Measurements from ENCODE around the gene DDX24.

DDX24 gene

GRCh38 chr14:94115058-94115591 is 34.1 kb upstream of the DDX24 start:
- DNase-seq (ENCODE audit: low spot score): no peak

GRCh38 chr14:94114589-94115057 is 33.6 kb upstream of the DDX24 start:
- DNase-seq (ENCODE audit: low spot score): no peak

- no peak for DNase-seq (ENCODE audit: low spot score)
These were observed 33.0 kb upstream of the DDX24 start for GRCh38 chr14:94113908-94114588.

- DNase-seq (ENCODE audit: low spot score): no peak
These were observed 32.5 kb upstream of the DDX24 start for GRCh38 chr14:94113490-94113889.

- no peak for DNase-seq (ENCODE audit: low spot score)
These were observed 32.1 kb upstream of the DDX24 start for GRCh38 chr14:94113073-94113472.

GRCh38 chr14:94112513-94113063 is 31.6 kb upstream of the DDX24 start:
- no peak for DNase-seq (ENCODE audit: low spot score)

GRCh38 chr14:94111276-94112095 is 30.5 kb upstream of the DDX24 start:
- DNase-seq (ENCODE audit: low spot score): no peak

GRCh38 chr14:94110552-94111181 is 29.7 kb upstream of the DDX24 start, which contains the start of gene IFI27:
TSS of gene IFI27 (plus strand) at chr14:94110736.
- no peak for DNase-seq (ENCODE audit: low spot score)

GRCh38 chr14:94109915-94110250 is 28.9 kb upstream of the DDX24 start:
- DNase-seq (ENCODE audit: low spot score): no peak

GRCh38 chr14:94104731-94105130 is 23.7 kb upstream of the DDX24 start:
- no peak for DNase-seq (ENCODE audit: low spot score)

GRCh38 chr14:94103554-94104150 is 22.6 kb upstream of the DDX24 start:
- DNase-seq (ENCODE audit: low spot score): no peak

- DNase-seq (ENCODE audit: low spot score): no peak
These were observed 21.9 kb upstream of the DDX24 start for GRCh38 chr14:94102768-94103482.

- DNase-seq (ENCODE audit: low spot score): no peak
These were observed 20.7 kb upstream of the DDX24 start for GRCh38 chr14:94101748-94102147.

- no peak for DNase-seq (ENCODE audit: low spot score)
These were observed 19.8 kb upstream of the DDX24 start for GRCh38 chr14:94100847-94101246.

GRCh38 chr14:94099006-94099405 is 18.0 kb upstream of the DDX24 start:
- no peak for DNase-seq (ENCODE audit: low spot score)

- no peak for DNase-seq (ENCODE audit: low spot score)
These were observed 17.5 kb upstream of the DDX24 start for GRCh38 chr14:94098326-94098992.

- no peak for DNase-seq (ENCODE audit: low spot score)
These were observed 16.1 kb upstream of the DDX24 start for GRCh38 chr14:94097091-94097490.

GRCh38 chr14:94093418-94093817 is 12.4 kb upstream of the DDX24 start:
- no peak for DNase-seq (ENCODE audit: low spot score)

- no peak for DNase-seq (ENCODE audit: low spot score)
These were observed 8.5 kb upstream of the DDX24 start for GRCh38 chr14:94089479-94089878.

- no peak for DNase-seq (ENCODE audit: low spot score)
These were observed 7.5 kb upstream of the DDX24 start for GRCh38 chr14:94088516-94088915.

GRCh38 chr14:94087891-94088290 is 6.9 kb upstream of the DDX24 start:
- no peak for DNase-seq (ENCODE audit: low spot score)

Data from iPS-NIHi11 (cell line).